ENCODE results near the gene HAVCR2. TPM values are rescaled to one million over a fixed set of nuclear protein-coding genes. Genes with fewer than 3 reads are reported as not detected.

Gene HAVCR2
- polyA plus RNA-seq, 3 donors: 1.2 to 7.5 (median 6.6) TPM

DNA sequence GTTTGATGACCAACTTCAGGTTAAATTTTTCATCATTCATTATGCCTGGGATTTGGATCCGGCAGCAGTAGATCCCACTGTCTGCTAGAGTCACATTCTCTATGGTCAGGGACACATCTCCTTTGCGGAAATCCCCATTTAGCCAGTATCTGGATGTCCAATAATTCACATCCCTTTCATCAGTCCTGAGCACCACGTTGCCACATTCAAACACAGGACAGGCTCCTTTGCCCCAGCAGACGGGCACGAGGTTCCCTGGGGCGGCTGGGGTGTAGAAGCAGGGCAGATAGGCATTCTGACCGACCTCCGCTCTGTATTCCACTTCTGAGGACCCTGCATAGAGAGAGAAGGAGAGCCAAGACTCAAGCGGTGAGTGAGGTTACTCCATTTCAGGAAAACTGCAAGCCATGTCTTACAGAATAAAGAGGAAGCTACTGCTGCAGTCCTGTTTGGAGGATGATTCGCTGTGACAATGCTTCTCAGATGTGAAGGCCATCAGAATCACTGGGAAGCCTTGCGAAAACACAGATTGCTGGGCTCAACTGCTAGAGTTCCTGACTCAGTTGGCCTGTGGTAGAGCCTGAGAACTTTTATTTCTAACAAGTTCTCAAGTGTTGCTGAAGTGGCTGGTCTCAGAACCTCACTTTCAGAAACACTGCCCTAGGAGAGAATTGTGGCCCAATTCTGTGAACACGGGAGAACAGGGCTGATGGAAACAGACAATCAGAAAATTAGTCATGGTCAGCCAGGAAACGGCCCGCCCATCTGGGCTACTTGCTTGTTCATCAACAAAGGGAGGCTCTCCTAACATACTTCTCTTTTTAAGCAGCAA, 2.0 kb downstream of the HAVCR2 start:
- no peak overlapping the region for H3K27ac ChIP-seq (ENCODE audit: low read depth, low read length)
- WGBS, 3 donors: 67 to 79% (median 67%) methylated on average over 14 of the region's 14 CpGs

DNA sequence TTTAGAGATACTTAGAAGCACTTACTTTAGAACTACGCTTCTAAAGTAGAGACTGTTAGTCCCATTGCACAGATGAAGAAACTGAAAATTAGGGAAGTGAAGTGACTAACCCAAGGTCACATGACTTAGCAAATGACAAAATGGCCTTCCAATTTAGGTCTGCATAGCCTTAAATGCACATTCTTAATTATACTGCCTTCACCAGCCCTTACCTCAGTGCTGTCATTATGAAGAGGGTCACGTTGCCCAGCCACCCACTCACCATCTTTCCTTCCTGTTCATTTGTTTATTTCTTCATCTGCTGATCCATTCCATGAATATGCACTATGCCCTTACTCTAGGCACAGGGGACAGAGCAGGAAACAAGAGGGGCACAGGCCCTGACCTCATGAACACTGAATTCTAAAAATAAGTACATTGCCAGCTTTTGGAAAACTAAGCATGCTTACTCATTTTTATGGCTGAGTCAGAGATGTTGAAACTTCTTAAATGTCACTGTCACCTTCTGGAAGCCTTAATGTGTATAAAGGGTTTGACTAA, 8.6 kb downstream of the HAVCR2 start:
- WGBS, 3 donors: 55 to 76% (median 74%) methylated on average over 2 of the region's 2 CpGs
- no peak overlapping the region for H3K27ac ChIP-seq (ENCODE audit: low read depth, low read length)

DNA sequence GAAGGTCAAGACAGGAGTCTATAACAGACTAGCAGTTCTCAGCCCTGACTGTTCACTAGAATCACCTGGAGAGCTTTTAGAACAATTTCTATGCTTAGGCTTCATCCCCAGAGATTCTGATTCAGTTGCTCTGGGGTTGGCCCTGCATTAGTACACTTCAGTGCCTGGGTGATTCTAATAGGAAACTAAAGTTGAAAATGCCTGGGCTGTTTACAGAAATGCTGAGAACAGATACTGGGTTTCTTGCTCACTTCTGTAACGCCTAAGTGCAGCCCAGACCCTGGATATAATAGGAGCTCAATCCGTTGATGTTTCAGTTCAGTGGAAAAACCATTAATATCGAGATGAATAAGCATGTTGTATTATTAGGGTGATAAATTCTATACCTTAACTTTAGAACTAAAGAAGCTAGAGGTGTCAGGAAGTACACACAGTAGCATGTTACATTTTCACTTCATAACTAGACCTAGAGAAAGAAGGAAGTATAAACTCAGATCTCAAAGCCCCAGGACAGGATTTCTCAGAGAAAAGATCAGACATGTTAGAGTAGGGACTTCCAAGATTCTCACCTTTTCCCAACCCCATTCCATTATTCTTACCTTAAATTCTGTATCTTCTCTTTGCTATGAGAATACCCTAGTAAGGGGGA, 20.4 kb downstream of the HAVCR2 start:
- H3K27ac ChIP-seq (ENCODE audit: low read depth, low read length): no peak overlapping the region
- 68 to 80% (median 73%) methylated on average over 3 of the region's 3 CpGs for WGBS, 3 donors

DNA sequence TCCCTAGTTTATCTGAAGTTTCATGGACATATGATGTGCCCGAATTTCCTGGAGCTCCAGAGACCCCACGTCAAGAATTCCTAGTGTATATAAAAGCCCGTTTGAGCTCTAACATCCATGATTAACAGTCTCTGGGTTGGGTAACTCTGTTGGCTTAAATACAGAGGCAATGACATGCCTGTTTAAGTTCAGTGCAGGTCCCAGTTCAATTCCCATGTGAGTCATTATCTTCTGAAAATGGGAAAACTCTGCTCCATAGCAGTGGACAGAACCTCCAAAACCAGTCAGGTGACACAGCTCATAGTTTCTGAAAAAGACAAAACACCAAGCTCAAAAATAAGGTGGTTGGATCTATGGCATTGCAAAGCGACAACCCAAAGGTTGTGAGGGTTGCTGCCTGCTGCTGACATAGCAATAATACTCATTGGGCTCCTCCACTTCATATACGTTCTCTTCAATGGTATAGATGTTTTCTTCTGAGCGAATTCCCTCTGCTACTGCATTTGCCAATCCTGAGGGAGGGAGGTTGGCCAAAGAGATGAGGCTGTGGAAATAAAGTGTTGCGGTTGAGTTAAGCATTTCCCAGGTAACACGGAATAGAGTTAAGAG, 22.0 kb downstream of the HAVCR2 start:
- 83 to 89% (median 83%) methylated on average over 8 of the region's 8 CpGs for WGBS, 3 donors
- no peak overlapping the region for H3K27ac ChIP-seq (ENCODE audit: low read depth, low read length)

DNA sequence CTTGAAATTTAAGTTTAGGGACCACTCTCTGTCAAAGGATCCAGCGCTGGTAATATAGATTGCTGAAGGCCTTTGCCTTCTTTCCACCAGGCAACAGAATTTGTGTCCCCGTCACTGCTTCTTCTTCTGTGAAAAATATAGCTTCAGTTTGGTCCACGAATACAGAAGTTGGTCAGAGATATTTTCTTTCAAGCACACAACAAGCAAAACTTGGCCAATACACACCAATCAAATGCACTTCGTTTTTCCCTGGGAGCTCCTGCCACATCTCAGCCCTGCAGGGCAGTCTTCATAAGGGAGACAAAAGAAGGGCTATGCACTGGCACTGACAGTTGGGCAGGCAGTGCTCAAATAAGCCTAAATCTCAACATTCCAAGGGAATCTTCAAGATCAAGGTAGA, 22.9 kb downstream of the HAVCR2 start:
- 58 to 84% (median 66%) methylated on average over 4 of the region's 4 CpGs for WGBS, 3 donors
- H3K27ac ChIP-seq (ENCODE audit: low read depth, low read length): no peak overlapping the region

DNA sequence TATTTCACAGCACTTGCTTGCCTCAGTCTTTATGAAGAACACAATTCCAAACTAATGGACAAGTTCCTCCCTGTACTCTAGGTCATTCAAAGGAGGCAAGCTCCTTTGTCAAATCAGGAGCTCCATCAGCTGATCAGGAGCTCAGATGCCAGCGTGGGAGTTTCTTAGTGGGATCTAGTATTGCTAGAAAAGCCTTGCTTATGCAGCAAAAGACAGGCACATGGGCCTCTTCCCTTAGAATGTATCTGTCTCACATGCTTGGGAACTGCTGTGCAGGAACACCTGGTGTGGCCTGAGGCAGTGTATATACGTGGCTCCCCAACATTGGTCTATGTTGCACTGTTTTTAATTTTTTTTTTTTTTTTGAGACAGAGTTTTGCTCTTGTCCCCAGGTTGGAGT, 28.6 kb downstream of the HAVCR2 start:
- H3K27ac ChIP-seq (ENCODE audit: low read depth, low read length): no peak overlapping the region
- 61 to 68% (median 62%) methylated on average over 2 of the region's 2 CpGs for WGBS, 3 donors

DNA sequence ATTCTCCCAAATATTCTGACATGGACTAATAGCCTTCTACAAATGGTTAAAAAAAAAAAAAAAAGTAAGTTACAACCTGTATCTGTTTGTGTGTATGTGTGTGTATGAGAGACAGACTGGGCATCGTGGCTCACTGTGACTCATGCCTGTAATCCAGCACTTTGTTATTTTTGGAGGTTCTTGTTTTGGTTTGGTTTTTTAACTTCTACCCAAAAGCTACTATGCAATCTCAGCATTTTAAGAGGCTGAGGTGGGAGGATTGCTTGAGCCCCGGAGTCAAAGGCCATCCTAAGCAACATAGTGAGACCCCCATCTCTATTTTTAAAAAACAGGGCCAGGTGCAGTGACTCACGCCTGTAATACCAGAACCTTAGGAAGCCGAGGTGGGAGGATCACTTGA, 32.3 kb downstream of the HAVCR2 start:
- 55 to 66% (median 60%) methylated on average over 4 of the region's 4 CpGs for WGBS, 3 donors
- H3K27ac ChIP-seq (ENCODE audit: low read depth, low read length): no peak overlapping the region

DNA sequence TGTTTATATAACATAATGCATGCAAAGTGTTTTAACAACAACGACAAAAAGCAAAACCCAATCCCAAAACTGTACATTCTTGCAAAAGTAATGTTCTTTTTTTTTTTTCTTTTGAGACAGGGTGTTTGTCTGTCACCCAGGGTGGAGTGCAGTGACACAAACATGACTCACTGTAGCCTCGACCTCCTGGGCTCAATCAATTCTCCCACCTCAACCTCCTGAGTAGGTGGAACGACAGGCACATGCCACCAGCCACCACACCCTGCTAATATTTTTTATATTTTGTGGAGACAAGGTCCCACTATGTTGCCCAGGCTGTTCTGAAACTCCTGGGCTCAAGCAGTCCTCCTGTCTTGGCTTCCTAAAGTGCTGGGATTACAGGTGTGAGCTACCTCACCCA, 36.3 kb downstream of the HAVCR2 start:
- no peak overlapping the region for H3K27ac ChIP-seq (ENCODE audit: low read depth, low read length)
- 54 to 73% (median 71%) methylated on average over 3 of the region's 3 CpGs for WGBS, 3 donors

DNA sequence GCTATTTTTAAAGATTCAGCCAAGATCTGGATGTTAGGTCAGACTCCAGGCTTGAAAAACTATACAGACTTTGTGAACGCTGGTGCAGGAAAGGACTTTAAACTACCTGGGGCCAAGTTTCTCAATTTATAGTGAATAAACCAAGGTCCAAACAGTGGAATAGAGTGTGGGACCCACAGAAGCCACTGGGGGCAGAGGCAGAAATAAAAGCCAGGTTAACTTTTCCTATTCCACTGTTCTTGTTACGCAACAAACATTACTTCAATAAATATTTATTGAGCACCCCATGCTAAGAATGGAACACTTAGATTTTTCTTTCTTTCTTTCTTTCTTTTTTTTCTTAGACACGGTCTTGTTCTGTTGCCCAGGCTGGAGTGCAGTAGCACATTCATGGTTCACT, 38.9 kb downstream of the HAVCR2 start:
- 76 to 89% (median 88%) methylated on average over 3 of the region's 3 CpGs for WGBS, 3 donors
- H3K27ac ChIP-seq (ENCODE audit: low read depth, low read length): no peak overlapping the region

DNA sequence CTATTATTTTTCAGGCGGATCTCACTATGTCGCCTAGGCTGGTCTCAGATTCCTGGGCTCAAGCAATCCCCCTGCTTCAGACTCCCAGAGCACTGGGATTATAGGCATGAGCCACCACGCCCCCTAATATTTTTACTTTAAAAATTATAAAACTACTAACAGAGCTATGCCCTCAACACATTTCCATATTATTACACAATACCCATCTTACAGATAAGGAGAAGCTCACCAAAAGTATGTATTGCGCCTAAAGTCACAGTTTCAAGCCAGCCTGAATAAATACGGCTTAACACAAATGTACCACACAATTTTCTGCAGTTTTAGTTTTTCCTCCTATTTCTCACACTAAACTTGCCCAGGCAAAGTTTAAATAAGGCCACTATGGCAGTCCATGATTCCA, 40.1 kb downstream of the HAVCR2 start:
- 92 to 96% (median 94%) methylated on average over 5 of the region's 5 CpGs for WGBS, 3 donors
- no peak overlapping the region for H3K27ac ChIP-seq (ENCODE audit: low read depth, low read length)

DNA sequence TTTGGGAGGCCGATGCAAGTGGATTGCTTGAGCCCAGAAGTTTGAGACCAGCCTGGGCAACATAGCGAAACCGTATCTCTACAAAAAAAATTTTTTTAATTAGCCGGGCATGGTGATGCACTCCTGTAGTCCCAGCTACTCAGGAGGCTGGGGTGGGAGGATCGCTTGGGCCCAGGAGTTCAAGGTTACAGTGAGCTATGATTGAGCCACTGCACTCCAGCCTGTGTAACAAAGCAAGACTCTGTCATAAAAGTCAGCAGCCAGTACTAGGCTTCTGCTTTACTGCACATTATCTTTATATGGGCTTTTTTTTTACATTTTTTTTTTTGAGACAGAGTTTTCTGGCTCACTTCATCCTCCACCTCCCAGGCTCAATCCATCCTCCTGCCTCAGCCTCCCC, 40.5 kb downstream of the HAVCR2 start:
- WGBS, 3 donors: 93 to 99% (median 96%) methylated on average over 5 of the region's 5 CpGs

DNA sequence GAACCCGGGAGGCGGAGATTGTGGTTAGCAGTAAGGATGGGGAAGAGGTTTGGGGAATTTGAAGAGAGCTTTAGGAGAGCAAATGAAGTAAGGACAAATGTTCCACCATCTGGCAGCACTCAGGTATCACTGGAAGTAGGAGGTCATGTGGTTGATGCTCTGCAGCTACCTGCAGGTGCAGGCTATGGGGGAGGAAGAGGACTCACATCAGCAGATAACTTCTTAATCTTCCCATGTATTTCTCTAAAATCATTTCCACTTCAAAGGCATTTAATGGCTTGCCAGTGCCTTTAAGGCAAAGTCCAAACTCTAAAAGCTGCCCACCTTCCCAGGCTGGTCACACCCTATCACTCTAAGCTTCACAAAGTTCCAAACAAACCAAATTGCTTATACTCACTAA, 41.8 kb downstream of the HAVCR2 start:
- no peak overlapping the region for H3K27ac ChIP-seq (ENCODE audit: low read depth, low read length)
- 49 to 76% (median 69%) methylated on average over 2 of the region's 2 CpGs for WGBS, 3 donors

More for the DNA sequence above, 40.5 kb downstream of the HAVCR2 start:
- H3K27ac ChIP-seq (ENCODE audit: low read depth, low read length): no peak overlapping the region

DNA sequence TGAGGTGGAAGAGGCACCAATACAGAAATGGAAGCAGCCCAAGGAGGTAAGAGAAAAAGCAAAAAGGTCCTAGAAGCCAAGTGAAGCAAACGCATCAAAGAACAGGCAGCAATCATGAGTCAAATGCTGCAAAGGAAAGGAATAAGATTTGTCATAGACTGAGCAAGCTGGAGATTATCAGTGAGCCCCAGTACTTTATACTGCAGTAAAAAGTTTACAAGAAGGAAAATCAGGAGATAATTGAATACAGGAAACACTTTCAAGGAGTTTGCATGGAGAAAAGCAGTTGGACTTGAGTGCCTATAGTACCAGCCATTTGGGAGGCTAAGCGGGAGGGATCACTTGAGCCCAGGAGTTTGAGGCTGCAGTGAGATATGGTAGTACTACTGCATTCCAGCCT, 42.8 kb downstream of the HAVCR2 start:
- WGBS, 3 donors: 72 to 89% (median 88%) methylated on average over 2 of the region's 2 CpGs

DNA sequence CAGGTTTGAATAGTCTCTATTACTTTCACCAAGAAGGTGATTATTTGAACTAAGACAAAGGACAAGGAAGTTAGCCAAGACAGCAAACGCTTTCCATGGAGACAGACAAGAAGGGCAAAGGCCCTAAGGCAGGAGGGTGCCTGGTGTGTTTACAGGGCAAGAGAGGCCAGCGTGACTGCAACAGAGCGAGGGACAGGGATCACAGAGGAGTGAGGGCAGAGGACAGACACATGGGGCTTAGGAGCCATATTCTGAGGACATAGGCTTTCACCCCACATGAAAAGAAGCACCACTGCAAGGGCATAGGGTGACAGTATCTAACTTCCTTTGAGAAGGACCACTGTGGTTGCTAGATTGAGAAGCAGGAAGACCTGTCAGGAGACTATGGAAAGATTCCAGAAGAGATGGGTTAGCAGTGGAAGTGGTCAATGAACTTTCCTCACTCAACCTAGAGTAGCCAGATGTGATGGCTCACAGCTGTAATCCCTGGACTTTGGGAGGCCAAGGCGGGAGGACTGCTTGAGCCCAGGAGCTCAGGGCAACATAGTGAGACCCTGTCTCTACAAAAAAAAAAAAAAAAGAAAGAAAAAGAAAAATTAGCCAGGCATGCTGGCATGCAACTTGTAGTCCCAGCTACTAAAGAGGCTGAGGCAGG, 44.9 kb downstream of the HAVCR2 start:
- WGBS, 3 donors: 74 to 83% (median 75%) methylated on average over 4 of the region's 4 CpGs

More for the DNA sequence above, 42.8 kb downstream of the HAVCR2 start:
- H3K27ac ChIP-seq (ENCODE audit: low read depth, low read length): no peak overlapping the region

DNA sequence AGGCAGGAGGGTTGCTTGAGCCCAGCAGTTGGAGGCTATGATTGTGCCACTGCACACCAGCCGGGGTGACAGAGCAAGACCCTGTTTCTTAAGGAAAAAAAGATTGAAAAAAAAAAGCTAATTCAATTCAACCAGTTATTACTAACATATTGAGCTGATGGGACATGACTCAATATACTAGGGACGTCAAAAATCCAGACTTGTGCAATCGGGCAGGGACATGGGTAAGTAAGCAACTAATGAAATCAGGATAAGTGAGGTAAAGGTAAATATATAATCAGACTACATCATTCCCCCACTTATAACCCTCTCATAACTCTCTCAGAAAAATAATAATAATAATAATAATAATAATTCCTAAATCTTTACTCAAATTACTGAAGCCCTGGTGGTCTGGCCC, 49.0 kb downstream of the HAVCR2 start:
- 88 to 91% (median 89%) methylated on average over 3 of the region's 3 CpGs for WGBS, 3 donors
- no peak overlapping the region for H3K27ac ChIP-seq (ENCODE audit: low read depth, low read length)

More for the DNA sequence above, 44.9 kb downstream of the HAVCR2 start:
- no peak overlapping the region for H3K27ac ChIP-seq (ENCODE audit: low read depth, low read length)

DNA sequence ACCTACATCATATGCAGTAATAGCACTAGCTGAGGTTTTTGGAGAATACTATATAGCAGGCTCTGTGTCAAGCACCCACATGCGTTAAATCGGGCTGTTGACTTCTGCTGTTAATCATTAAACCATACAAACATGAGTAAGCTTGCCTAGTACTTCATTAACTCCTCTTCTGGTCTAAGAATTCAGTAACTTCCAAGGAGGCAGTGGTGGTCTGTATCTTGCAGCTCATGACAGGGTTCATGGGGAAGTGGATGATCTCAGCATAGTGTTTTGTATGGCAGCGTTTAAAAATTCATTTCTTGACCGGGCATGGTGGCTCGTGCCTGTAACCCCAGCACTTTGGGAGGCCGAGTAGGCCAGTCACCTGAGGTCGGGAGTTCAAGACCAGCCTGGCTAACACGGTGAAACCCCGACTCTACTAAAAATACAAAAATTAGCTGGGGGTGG, 49.7 kb downstream of the HAVCR2 start, which contains the start of gene HAVCR1:
TSS of gene HAVCR1 (minus strand) at position 24 of the 447 bp plus-strand sequence. CDS start 1,173 bp downstream, outside the sequence.
- no peak within 1 kb of the TSS for H3K27ac ChIP-seq (ENCODE audit: low read depth, low read length)

DNA sequence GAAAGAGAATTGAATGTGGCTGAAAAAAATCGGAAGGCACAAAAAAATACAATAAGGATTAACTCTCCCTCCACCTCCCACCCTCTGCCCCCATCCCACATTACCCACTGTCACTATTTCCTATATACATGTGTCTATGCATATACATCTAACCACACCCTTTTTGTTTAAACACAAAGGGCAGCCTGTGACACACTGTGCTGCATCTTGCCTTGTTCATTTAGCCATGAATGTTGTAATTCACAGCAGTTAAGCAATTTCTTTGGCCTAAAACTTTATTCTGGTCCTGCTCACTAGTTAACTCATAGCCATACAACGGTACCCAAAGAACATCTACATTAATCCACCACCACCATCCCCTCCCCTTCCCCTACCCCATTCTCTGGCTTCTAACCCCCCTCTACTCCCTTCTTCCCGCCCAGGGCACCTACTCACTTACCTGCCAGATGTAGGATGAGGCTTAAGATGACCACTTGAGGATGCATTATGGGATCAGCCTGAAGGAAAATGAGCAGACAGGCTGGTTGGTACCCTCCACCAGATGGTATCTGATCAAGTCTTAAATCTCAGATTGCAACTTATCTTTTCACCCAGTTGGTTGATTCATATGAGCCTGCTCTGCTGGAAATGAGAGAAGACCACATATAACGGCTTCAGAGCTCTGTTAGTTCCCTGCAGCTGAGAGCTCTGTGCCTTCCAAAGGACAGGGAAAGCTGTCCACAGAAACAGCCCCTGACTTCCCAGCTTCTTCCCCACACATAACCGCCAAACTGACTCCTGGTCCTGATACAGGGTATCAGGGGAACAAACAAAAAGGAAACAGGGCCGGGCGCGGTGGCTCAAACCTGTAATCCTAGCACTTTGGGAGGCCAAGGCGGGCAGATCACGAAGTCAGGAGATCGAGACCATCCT, 51.1 kb downstream of the HAVCR2 start:
- 85 to 93% (median 88%) methylated on average over 11 of the region's 11 CpGs for WGBS, 3 donors
- no peak overlapping the region for H3K27ac ChIP-seq (ENCODE audit: low read depth, low read length)

More for the DNA sequence above, 49.7 kb downstream of the HAVCR2 start, which contains the start of gene HAVCR1:
- WGBS, 3 donors: 53 to 88% (median 70%) methylated on average over 9 of the region's 9 CpGs

All from adipose tissue (tissue), 3 donors.